Neural cell (in vitro differentiated cells): ENCODE results near the gene IFITM2.
"Not testable (repeated sequence)": the region's sequence is repeated elsewhere in the genome, so short reads cannot be mapped to it uniquely, and the experiment has no call there.

ENCODE experiments used
- CTCF ChIP-seq: fragments of 450-650 bp; IDR thresholded peaks from 2 replicates; pipeline ENCODE4 v1.5.1; 2014; ENCODE audit warnings: antibody characterized with exemption, mild to moderate bottlenecking, moderate library complexity; ENCODE audit not compliant: poor library complexity, severe bottlenecking
- EP300 ChIP-seq: fragments of 450-650 bp; conservative IDR thresholded peaks from 2 replicates; pipeline ENCODE4 v1.6.1; 2014; ENCODE audit warnings: antibody characterized with exemption, mild to moderate bottlenecking, moderate library complexity; ENCODE audit not compliant: poor library complexity, severe bottlenecking
- EZH2 ChIP-seq: fragments of 200-600, 300-800 bp; shearing (Covaris generic), sonication (generic); IDR thresholded peaks from 2 replicates; pipeline ENCODE4 v1.6.1; 2014; ENCODE audit warnings: antibody characterized with exemption, low read length, borderline replicate concordance, mild to moderate bottlenecking; ENCODE audit not compliant: insufficient read depth, poor library complexity, severe bottlenecking
- POLR2AphosphoS5 ChIP-seq: IDR thresholded peaks from 2 replicates; pipeline ENCODE4 v1.6.1; 2012

- TF ChIP-seq CTCF, POLR2AphosphoS5, EZH2, EP300: not testable (repeated sequence)
Observed at GRCh38 chr11:307766-308708, at the start of gene IFITM2.
